HepG2 (cell line): ENCODE data around the gene IL6R. TPM values are rescaled to one million over a fixed set of nuclear protein-coding genes. Genes with fewer than 3 reads are reported as not detected.

Experiments used
- AHDC1 ChIP-seq: sonication (generic); formaldehyde crosslinking; IDR thresholded peaks from 2 replicates; pipeline ENCODE4 v1.5.1; 2020; ENCODE audit warnings: mild to moderate bottlenecking, missing genetic modification reagents, borderline replicate concordance
- BORCS8-MEF2B ChIP-seq: sonication (generic); formaldehyde crosslinking; IDR thresholded peaks from 2 replicates; pipeline ENCODE4 v1.8.0; 2022; ENCODE audit warnings: mild to moderate bottlenecking, missing genetic modification reagents
- FUBP1 ChIP-seq: sonication (generic); formaldehyde crosslinking; IDR thresholded peaks from 2 replicates; pipeline ENCODE4 v1.5.1; 2020; ENCODE audit warnings: missing genetic modification reagents, mild to moderate bottlenecking, borderline replicate concordance
- HOXA7 ChIP-seq: sonication (generic); formaldehyde crosslinking; IDR thresholded peaks from 2 replicates; pipeline ENCODE4 v1.8.1; 2022; ENCODE audit warnings: mild to moderate bottlenecking, missing genetic modification reagents, moderate library complexity
- KDM1A ChIP-seq: IDR thresholded peaks from 2 replicates; pipeline ENCODE4 v1.6.1; 2016; ENCODE audit warnings: missing compliant biosample characterization
- NFKBIZ ChIP-seq: IDR thresholded peaks from 2 replicates; pipeline ENCODE4 v1.6.1; 2018; ENCODE audit warnings: missing genetic modification reagents, missing compliant biosample characterization
- PHB2 ChIP-seq: fragments of 450-650 bp; IDR thresholded peaks from 2 replicates; pipeline ENCODE4 v1.6.1; 2018; ENCODE audit not compliant: partially characterized antibody
- RARA ChIP-seq: IDR thresholded peaks from 2 replicates; pipeline ENCODE4 v1.6.1; 2016; ENCODE audit warnings: missing genetic modification reagents, missing compliant biosample characterization
- SP4 ChIP-seq: sonication (generic); formaldehyde crosslinking; IDR thresholded peaks from 2 replicates; pipeline ENCODE4 v1.8.1; 2023; ENCODE audit warnings: mild to moderate bottlenecking, missing genetic modification reagents
- THRA ChIP-seq: sonication (generic); formaldehyde crosslinking; IDR thresholded peaks from 2 replicates; pipeline ENCODE4 v1.4.0; 2020; ENCODE audit warnings: missing genetic modification reagents, borderline replicate concordance
- ZEB1 ChIP-seq: IDR thresholded peaks from 2 replicates; pipeline ENCODE4 v1.6.1; 2012; ENCODE audit warnings: mild to moderate bottlenecking, low read depth, inconsistent platforms; ENCODE audit not compliant: insufficient replicate concordance
- ZNF232 ChIP-seq: sonication (generic); formaldehyde crosslinking; IDR thresholded peaks from 2 replicates; pipeline ENCODE4 v1.4.0; 2020; ENCODE audit warnings: missing genetic modification reagents, borderline replicate concordance
- ZNF740 ChIP-seq: sonication (generic); formaldehyde crosslinking; IDR thresholded peaks from 2 replicates; pipeline ENCODE4 v1.4.0; 2020; ENCODE audit warnings: missing genetic modification reagents
- ZNF768 ChIP-seq: sonication (generic); formaldehyde crosslinking; IDR thresholded peaks from 2 replicates; pipeline ENCODE4 v1.4.0; 2020; ENCODE audit warnings: missing genetic modification reagents
- polyA plus RNA-seq, 8 experiments: library from polyadenylated mRNA; depleted of rRNA in 3 of 8; stranded (reverse) in 7 of 8; unstranded in 1 of 8; fragments of >200 nt; fragmentation: Illumina TruSeq in 4 of 8; extraction: Trizol in 4 of 8; gene quantifications; 2 replicates each; pipeline versions ENCODE4 v1.2.1 to v1.2.3, GENCODE V29; 2011 to 2016; ENCODE audit warnings: low read depth in 4 of 8, missing spikeins in 1 of 8, mixed read lengths in 1 of 8; ENCODE audit not compliant: insufficient read depth in 1 of 8
- total RNA-seq, 5 experiments: library from RNA; depleted of rRNA; stranded (reverse); fragments of >200 nt; fragmentation: Illumina TruSeq; extraction: Trizol; gene quantifications; 2 replicates each; pipeline ENCODE4 v1.2.3, GENCODE V29; 2016; ENCODE audit warnings: low read depth in 1 of 5
- TF ChIP-seq, protein P1 (sequence below): sonication (generic); formaldehyde crosslinking; conservative IDR thresholded peaks from 2 replicates; pipeline ENCODE4 v1.4.0; 2020; ENCODE audit warnings: missing genetic modification reagents

IL6R gene
- total and polyA plus RNA-seq, 2 of the 13 experiments (the other 11 are each of a cell fraction or from before 2014, with no cell fraction given), result 5.0 to 24.5 TPM

DNA sequence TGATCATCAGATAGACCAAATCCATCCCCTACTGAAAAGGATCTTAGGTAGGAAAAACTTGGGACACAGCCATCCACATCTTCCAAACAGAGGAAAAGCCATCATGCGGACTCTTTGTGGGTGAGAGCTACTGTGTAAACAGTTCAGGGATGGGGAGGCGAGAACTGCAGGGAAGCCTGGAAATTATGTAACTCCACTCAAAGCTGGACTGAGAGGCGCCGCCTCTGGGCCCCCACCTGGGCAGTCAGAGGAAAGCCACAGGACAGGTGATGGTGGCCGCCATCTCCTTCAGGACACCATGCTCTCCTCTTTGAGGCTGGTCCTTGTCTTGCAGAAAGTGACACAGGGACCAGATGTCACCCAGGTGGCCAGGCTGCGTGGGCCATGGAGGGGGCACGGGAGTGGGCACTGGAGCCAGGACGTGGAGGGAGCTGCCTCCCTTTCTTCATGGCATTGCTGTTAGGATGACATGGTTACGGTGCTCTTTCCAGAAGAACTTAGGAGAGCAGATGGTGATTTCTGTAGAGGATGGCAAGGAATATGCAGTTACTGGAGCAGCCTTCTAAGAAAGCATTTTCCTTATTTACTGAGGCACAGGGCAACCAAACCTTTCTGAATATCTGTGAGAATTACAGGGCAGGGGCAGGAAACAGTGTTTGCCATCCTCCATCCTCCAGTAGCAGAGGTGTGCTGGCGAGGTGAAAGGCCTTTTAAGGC lies 64.9 kb downstream of the IL6R start (continued):
- TF ChIP-seq ZNF740 (CRISPR knock-in tag) (no peak), NFKBIZ (CRISPR knock-in tag) (0 out of 2 replicates have a peak, but pooled peaks have one; percentile 34), FUBP1 (no peak), KDM1A (CRISPR knock-in tag) (peak; percentile 15; the same call in 1 of the 2 replicates), AHDC1 (no peak), BORCS8-MEF2B (CRISPR knock-in tag) (no peak), ZNF232 (0 out of 2 replicates have a peak, but pooled peaks have one; percentile 14), PHB2 (no peak), HOXA7 (CRISPR knock-in tag) (no peak), THRA (CRISPR knock-in tag) (no peak), RARA (CRISPR knock-in tag) (peak; percentile 28; the same call in 1 of the 2 replicates), ZNF768 (CRISPR knock-in tag) (no peak), SP4 (CRISPR knock-in tag) (no peak), ZEB1 (peak; percentile 52)
- TF ChIP-seq, protein P1, sequence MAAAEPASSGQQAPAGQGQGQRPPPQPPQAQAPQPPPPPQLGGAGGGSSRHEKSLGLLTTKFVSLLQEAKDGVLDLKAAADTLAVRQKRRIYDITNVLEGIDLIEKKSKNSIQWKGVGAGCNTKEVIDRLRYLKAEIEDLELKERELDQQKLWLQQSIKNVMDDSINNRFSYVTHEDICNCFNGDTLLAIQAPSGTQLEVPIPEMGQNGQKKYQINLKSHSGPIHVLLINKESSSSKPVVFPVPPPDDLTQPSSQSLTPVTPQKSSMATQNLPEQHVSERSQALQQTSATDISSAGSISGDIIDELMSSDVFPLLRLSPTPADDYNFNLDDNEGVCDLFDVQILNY (CRISPR knock-in tag), result no peak
